Activated CD4-positive, alpha-beta memory T cell treated with anti-CD3 and anti-CD28 coated beads for 36 hours (primary cell): ENCODE data around the gene RB1. TPM values are rescaled to one million over a fixed set of nuclear protein-coding genes. Genes with fewer than 3 reads are reported as not detected.
"Not testable (repeated sequence)": the region's sequence is repeated elsewhere in the genome, so short reads cannot be mapped to it uniquely, and the experiment has no call there.

Experiments
- CTCF ChIA-PET: fragments of 350-600 bp; sonication (Branson Sonifier 250); formaldehyde crosslinking; loops from one replicate; lab custom pipeline; 2021; ENCODE audit warnings: antibody characterized with exemption, inconsistent platforms; lab: Charles Lee
- POLR2A ChIA-PET: fragments of 350-600 bp; sonication (Branson Sonifier 250); formaldehyde crosslinking; loops from one replicate; lab custom pipeline; 2021; ENCODE audit warnings: antibody characterized with exemption; lab: Charles Lee
- DNase-seq: peaks from one replicate; pipeline ENCODE4 v3.0.0-alpha.2; 2020
- H3K27ac Mint-ChIP-seq: one replicate; pipeline ENCODE4 v1.8.0; 2021; ENCODE audit warnings: mixed read lengths
- H3K27me3 Mint-ChIP-seq: one replicate; pipeline ENCODE4 v1.8.0; 2021; ENCODE audit warnings: mixed read lengths
- H3K36me3 Mint-ChIP-seq: one replicate; pipeline ENCODE4 v1.8.0; 2021; ENCODE audit warnings: mixed read lengths
- H3K4me1 Mint-ChIP-seq: one replicate; pipeline ENCODE4 v1.8.0; 2021; ENCODE audit warnings: low read depth, mixed read lengths
- H3K4me3 Mint-ChIP-seq: one replicate; pipeline ENCODE4 v1.8.0; 2021; ENCODE audit warnings: mild to moderate bottlenecking, mixed read lengths
- H3K9me3 Mint-ChIP-seq: one replicate; pipeline ENCODE4 v1.8.0; 2021; ENCODE audit warnings: mixed read lengths
- intact Hi-C: fragments of 100-400 bp; cut with micrococcal nuclease; formaldehyde crosslinking; loops from one replicate; pipeline ENCODE4 v1.15.1; 2023
- total RNA-seq, 2 experiments: library from RNA; stranded (reverse); gene quantifications; one replicate each; pipeline ENCODE4 v1.2.3, GENCODE V29; 2021

Gene RB1
- total RNA-seq, 2 experiments from 2014 or later: 26.5 to 28.8 TPM

DNA sequence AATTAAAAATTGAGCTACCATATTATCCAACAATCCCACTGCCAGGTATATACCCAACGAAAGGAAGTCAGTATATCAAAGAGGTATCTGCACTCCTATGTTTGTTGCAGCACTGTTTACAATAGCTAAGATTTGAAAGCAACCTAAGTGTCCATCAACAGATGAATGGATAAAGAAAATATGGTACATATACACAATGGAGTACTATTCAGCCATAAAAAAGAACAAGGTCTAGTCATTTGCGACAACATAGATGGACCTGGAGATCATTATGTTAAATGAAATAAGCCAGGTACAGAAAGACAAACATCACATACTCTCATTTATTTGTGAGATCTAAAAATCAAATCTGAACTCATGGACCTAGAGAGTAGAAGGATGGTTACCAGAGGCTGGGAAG, 52.0 kb downstream of the RB1 start:
- Mint-ChIP-seq H3K36me3 (peaks cover 53% of the 10 kb centered on the region), H3K9me3 (peaks cover 41% of the 10 kb centered on the region)
- CTCF ChIA-PET, H3K4me3 Mint-ChIP-seq, DNase-seq, H3K27ac Mint-ChIP-seq, intact Hi-C loops, H3K4me1 Mint-ChIP-seq, H3K27me3 Mint-ChIP-seq, POLR2A ChIA-PET: not testable (repeated sequence)

DNA sequence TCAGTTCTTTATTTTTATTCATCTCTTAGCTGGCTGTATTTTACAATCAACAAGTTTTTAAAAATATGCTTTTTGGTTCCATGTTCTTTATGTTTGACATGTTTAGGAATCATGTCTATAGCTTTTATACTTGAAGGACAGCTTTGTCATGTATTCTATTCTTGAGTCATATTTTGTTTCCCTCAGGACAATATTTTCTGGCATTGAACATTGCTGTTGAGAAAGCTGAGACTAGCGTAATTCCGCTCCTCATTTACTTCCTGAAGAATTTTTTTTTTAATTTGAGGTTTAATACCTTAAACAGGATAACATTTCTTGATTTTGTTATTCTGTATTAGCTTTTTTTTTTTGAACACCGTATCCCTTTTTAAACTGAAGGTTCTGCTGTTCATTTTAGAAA, 53.2 kb downstream of the RB1 start:
- intact Hi-C loops: no loop called here
- H3K27me3 Mint-ChIP-seq: no peaks in the 10 kb centered on the region
- H3K4me3 Mint-ChIP-seq: no peak overlapping the region
- ChIA-PET POLR2A (no interaction called here), CTCF (interaction anchor here (1.5 kb wide), 1 partner anchor 24 kb away, joined by 4 read pairs; no protein-coding TSS in a partner anchor)
- DNase-seq: no peak
- H3K36me3 Mint-ChIP-seq: peaks cover 44% of the 10 kb centered on the region
- H3K27ac Mint-ChIP-seq: no peak overlapping the region
- H3K4me1 Mint-ChIP-seq: no peaks in the 10 kb centered on the region
- peaks cover 35% of the 10 kb centered on the region for H3K9me3 Mint-ChIP-seq

DNA sequence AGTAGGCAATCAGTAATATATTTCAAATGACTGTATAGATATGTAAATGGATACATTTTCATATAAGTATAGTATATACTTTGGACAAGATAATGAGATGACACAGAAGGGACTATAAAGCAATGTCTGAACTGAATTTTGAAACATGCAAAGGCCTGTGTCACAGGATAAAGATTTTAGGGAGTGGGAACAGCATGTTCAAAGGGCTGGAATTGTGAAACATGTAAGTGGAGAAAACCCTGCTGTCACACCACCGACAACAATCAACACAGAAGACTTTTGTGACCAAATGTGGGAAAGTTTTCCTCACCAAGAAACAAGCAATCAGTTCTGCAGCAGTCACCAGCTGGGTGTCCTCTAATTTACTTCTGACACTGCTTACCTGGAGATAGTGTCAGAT, 66.4 kb downstream of the RB1 start:
- Mint-ChIP-seq H3K9me3 (peaks cover 3% of the 10 kb centered on the region), H3K4me3 (no peak overlapping the region), H3K4me1 (no peaks in the 10 kb centered on the region), H3K27ac (no peak overlapping the region), H3K36me3 (peaks cover 22% of the 10 kb centered on the region), H3K27me3 (no peaks in the 10 kb centered on the region)
- ChIA-PET POLR2A (no interaction called here), CTCF (no interaction called here)
- intact Hi-C loops: no loop called here
- no peak for DNase-seq

DNA sequence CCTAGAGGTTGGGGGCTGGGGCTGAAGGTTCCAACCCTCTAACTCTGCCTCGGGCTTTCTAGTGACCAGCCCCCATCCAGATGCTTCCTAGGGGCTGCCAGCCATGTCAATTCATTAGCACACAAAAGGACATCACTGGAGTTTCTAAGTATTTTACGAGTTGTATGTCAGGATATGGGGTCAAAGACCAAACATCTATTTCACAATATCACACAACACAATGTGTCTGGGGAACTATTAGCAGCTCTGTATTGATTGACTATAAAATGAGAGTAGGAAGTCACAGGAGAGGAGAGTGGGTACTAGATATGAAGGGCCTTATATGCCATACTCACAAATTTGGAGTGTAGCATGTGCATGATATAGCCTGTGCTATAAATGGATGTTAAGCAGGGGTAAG, 67.3 kb downstream of the RB1 start:
- H3K4me1 Mint-ChIP-seq: no peaks in the 10 kb centered on the region
- ChIA-PET POLR2A (no interaction called here), CTCF (no interaction called here)
- H3K4me3 Mint-ChIP-seq: no peak overlapping the region
- H3K9me3 Mint-ChIP-seq: peaks cover 4% of the 10 kb centered on the region
- H3K27ac Mint-ChIP-seq: no peak overlapping the region
- H3K27me3 Mint-ChIP-seq: no peaks in the 10 kb centered on the region
- DNase-seq: no peak
- intact Hi-C loops: no loop called here
- peaks cover 24% of the 10 kb centered on the region for H3K36me3 Mint-ChIP-seq

DNA sequence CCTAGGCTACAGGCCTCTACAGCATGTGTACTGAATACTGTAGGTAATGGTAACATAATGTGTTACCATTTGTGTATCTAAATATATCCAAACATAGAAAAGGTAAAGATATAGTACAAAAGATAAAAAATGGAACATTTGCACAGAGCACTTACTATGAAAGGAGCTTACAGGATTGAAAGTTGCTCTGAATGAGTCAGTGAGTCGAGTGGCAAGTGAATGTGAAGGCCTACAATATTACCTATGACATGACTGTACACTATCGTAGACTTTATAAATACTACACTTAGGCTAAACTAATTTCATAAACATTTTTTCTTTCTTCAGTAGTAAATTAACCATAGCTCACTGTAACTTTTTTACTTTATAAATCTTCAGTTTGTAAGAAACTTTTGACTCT, 74.3 kb downstream of the RB1 start:
- POLR2A ChIA-PET: no interaction called here
- intact Hi-C loops: no loop called here
- no peak for DNase-seq
- Mint-ChIP-seq H3K4me3 (no peak overlapping the region), H3K27me3 (no peaks in the 10 kb centered on the region), H3K27ac (no peak overlapping the region), H3K36me3 (peaks cover 42% of the 10 kb centered on the region), H3K4me1 (no peaks in the 10 kb centered on the region), H3K9me3 (peaks cover 4% of the 10 kb centered on the region)
- CTCF ChIA-PET: interaction anchor here (0.9 kb wide), 1 partner anchor 44 kb away, joined by 3 read pairs; no protein-coding TSS in a partner anchor

DNA sequence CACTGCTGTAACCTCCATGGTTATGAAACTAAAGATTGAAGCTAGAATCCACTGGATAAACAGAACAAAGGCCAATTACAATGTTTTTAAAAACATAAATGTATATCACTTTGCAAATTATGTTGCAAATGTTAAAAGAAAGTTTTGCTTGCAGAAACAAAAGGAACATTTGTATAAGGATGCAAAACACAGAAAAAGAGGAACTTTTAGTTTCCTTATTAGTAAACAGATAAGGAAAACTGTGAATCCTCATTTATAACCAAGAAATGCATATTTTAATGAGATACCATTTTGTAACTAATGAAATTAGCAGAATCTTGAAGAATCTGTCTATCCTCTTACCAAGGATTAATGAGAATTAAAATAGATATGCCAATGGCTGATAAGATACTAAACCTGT, 77.0 kb downstream of the RB1 start:
- no peaks in the 10 kb centered on the region for H3K4me1 Mint-ChIP-seq
- DNase-seq: no peak
- no peaks in the 10 kb centered on the region for H3K9me3 Mint-ChIP-seq
- no peak overlapping the region for H3K27ac Mint-ChIP-seq
- H3K27me3 Mint-ChIP-seq: no peaks in the 10 kb centered on the region
- intact Hi-C loops: no loop called here
- POLR2A ChIA-PET: interaction anchor here (0.6 kb wide), 1 partner anchor 47 kb away, joined by 3 read pairs; no protein-coding TSS in a partner anchor
- H3K36me3 Mint-ChIP-seq: peaks cover 35% of the 10 kb centered on the region
- CTCF ChIA-PET: no interaction called here
- H3K4me3 Mint-ChIP-seq: no peak overlapping the region

DNA sequence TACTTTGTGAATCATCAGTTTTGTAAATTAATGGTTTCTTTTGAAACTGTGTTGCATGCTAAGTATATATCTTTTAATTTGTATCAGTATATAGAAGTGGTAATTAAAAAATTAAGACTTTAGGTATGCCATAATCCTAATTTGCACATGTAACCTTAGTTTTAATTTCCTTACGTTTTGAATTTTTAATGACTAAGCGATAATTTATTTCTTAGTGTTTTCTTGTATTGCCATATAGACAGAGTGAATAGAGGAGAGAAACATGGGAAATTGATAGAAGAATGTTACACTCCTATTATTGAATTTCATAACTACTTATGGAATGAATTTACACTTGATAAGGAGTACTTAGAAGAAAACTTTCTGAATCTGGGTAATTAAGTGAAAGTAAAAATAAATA, 79.8 kb downstream of the RB1 start:
- CTCF ChIA-PET: no interaction called here
- POLR2A ChIA-PET: no interaction called here
- H3K36me3 Mint-ChIP-seq: peaks cover 31% of the 10 kb centered on the region
- H3K4me3 Mint-ChIP-seq: no peak overlapping the region
- no peak for DNase-seq
- no peaks in the 10 kb centered on the region for H3K4me1 Mint-ChIP-seq
- H3K27me3 Mint-ChIP-seq: no peaks in the 10 kb centered on the region
- no peak overlapping the region for H3K27ac Mint-ChIP-seq
- H3K9me3 Mint-ChIP-seq: no peaks in the 10 kb centered on the region
- intact Hi-C loops: no loop called here

DNA sequence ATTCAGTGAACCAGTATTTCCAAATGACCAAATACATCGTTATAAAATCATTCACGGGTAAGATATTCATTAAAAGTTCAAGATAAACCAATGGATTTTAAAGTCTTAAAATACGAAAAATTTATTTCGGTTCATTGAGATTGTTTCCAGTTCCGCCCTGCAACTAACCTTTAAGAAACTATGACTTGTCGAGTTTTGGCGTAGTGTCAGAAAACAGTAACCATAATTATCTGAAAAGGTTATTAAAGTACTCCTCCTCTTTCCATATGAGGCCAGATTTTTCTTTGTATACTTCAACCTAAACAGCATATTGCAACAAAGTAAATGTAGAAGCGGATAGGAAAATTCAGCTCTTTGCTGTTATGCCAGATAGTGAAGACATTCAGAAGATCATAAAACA, 83.3 kb downstream of the RB1 start:
- POLR2A ChIA-PET: no interaction called here
- DNase-seq: no peak
- Mint-ChIP-seq H3K9me3 (peaks cover 5% of the 10 kb centered on the region), H3K27ac (no peak overlapping the region), H3K36me3 (peaks cover 25% of the 10 kb centered on the region), H3K4me3 (no peak overlapping the region), H3K4me1 (peaks cover 4% of the 10 kb centered on the region), H3K27me3 (no peaks in the 10 kb centered on the region)
- CTCF ChIA-PET: no interaction called here
- intact Hi-C loops: no loop called here

DNA sequence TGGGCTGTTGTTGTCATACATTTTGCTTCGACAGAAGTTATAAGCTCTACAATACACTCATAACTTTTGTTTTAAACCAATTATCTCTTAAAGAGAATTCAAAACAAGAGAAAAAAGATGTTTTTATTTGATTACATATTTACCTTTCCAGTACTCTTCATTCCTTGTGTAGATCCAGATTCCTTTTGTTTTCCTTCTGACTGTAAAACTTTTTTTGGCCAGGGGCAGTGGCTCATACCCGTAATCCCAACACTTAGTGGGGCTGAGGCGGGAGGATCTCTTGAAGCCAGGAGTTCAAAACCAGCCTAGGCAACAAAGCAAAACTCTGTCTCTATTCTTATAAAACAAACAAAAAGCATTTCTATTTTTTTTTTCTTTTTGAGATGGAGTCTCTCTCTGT, 87.7 kb downstream of the RB1 start:
- H3K4me3 Mint-ChIP-seq: no peak overlapping the region
- peaks cover 48% of the 10 kb centered on the region for H3K36me3 Mint-ChIP-seq
- POLR2A ChIA-PET: no interaction called here
- CTCF ChIA-PET: no interaction called here
- peaks cover 4% of the 10 kb centered on the region for H3K4me1 Mint-ChIP-seq
- no peak overlapping the region for H3K27ac Mint-ChIP-seq
- H3K27me3 Mint-ChIP-seq: no peaks in the 10 kb centered on the region
- DNase-seq: no peak
- peaks cover 22% of the 10 kb centered on the region for H3K9me3 Mint-ChIP-seq
- intact Hi-C loops: no loop called here

DNA sequence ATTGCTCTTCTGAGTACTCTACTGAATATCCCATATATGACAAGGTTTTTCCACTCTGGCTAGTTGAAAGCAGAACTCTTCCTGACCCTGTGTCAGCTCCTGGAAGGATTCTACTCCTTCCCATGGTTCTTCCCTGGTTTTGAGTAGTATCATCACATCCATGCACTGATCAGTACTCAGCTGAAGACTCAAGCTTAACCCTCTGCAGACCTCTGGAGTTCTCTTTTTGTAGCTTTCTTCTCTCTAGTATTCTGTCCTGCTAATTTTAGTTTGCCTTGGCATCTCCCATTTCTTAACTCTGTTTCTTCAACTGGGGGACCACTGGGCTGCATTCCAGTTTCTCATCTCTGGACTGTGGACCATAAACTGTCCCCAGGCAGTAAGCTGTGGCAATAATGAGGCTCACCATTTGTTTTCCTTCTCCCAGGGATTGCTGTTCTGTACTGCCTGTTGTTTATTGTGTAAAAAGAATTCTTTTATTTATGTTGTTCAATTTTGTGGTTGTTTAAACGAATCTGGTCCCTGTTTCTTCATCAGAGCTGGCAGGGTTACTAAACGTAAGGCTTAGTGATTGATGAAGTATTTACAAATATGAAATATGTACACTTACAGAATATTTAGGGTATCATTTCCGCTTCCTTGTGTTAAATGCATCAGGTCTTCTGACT, 89.6 kb downstream of the RB1 start:
- Mint-ChIP-seq H3K9me3 (peaks cover 33% of the 10 kb centered on the region), H3K4me3 (no peak overlapping the region), H3K27me3 (no peaks in the 10 kb centered on the region), H3K36me3 (peaks cover 49% of the 10 kb centered on the region), H3K4me1 (peaks cover 8% of the 10 kb centered on the region), H3K27ac (no peak overlapping the region)
- intact Hi-C loops: no loop called here
- POLR2A ChIA-PET: no interaction called here
- CTCF ChIA-PET: no interaction called here
- DNase-seq: no peak

DNA sequence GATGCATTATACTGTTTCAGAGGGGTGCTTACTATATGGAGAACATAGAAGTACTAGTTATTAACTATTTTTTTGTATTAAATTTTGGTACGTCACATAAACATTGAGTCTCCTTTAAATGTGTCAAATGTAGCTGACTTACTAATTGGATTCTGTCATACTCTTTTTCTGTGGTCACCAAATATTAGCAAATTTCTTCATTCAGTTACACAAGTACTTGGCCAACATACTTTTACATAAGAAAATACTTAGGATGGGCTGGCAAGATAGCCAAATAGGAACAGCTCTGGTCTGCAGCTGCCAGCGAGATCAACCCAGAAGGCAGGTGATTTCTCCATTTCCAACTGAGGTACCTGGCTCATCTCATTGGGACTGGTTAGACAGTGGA, 90.1 kb downstream of the RB1 start:
- POLR2A ChIA-PET: no interaction called here
- CTCF ChIA-PET: no interaction called here
- no peaks in the 10 kb centered on the region for H3K27me3 Mint-ChIP-seq
- H3K4me1 Mint-ChIP-seq: peaks cover 13% of the 10 kb centered on the region
- no peak overlapping the region for H3K4me3 Mint-ChIP-seq
- DNase-seq: no peak
- H3K36me3 Mint-ChIP-seq: peaks cover 49% of the 10 kb centered on the region
- intact Hi-C loops: no loop called here
- H3K27ac Mint-ChIP-seq: no peak overlapping the region
- peaks cover 33% of the 10 kb centered on the region for H3K9me3 Mint-ChIP-seq

DNA sequence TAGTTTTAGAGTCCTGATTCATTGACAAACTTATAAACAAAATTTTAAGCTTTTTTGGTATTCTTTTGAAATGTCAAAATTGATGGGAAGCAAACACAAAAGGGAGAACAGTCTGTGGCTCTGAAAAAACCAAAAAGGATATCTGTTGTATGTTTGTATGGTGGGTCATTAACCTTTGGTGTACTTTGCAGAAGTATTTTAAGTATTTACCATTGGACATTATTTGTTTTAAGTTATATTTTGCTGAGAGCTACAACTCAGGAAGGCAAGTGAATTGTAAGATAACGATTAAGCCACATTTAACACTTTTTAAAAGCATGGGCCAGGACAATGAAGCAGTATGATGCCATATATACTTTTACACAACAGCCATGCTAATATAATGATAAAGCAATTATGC, 94.2 kb downstream of the RB1 start:
- intact Hi-C loops: no loop called here
- Mint-ChIP-seq H3K36me3 (peaks cover 34% of the 10 kb centered on the region), H3K4me1 (peaks cover 39% of the 10 kb centered on the region), H3K27me3 (no peaks in the 10 kb centered on the region), H3K9me3 (peaks cover 19% of the 10 kb centered on the region), H3K27ac (no peak overlapping the region), H3K4me3 (no peak overlapping the region)
- POLR2A ChIA-PET: no interaction called here
- DNase-seq: no peak
- CTCF ChIA-PET: interaction anchor here (1.0 to 1.5 kb wide), 3 partner anchors 63 to 183 kb away, joined by 3 to 5 read pairs (median 3); no protein-coding TSS in a partner anchor

DNA sequence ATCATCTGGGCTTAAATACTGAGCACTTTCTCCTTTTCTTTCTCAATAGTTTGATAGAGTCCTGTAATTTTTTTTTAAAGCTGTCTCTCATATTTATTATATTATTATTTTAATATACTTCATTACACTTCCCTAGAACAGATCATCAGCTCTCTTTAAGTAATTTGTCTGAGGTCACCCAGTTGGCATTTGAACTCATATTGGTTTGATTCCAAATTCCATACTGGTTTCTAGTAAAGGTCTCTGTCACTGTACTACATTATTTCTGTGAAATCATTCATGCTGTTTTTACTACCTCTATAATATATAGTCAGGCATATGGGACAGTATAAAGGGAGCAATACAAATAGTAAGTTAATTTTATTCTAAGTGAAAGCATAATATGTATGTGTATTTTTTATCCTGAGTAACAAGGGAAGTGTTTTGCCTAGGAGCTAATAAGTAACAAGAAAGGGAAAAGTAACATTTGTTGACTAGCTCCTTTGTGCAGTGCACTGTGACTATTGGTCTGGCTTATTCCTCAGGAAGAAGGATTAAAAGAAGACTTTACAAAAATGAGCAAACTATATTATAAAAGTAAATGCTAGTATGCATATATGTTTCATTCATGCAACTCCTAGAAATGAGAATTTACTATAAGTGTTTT, 95.0 kb downstream of the RB1 start:
- POLR2A ChIA-PET: no interaction called here
- CTCF ChIA-PET: interaction anchor here (1.0 to 1.5 kb wide), 3 partner anchors 64 to 182 kb away, joined by 3 to 5 read pairs (median 3); no protein-coding TSS in a partner anchor
- Mint-ChIP-seq H3K4me3 (no peak overlapping the region), H3K9me3 (peaks cover 19% of the 10 kb centered on the region), H3K36me3 (peaks cover 27% of the 10 kb centered on the region), H3K27me3 (no peaks in the 10 kb centered on the region), H3K4me1 (peaks cover 45% of the 10 kb centered on the region), H3K27ac (no peak overlapping the region)
- DNase-seq: no peak
- intact Hi-C loops: no loop called here
